GM10248 (cell line): Measurements from ENCODE around the gene CRB2.
A peak's percentile ranks its signal among the peaks of the same experiment; 100 is the strongest.

Experiments used
- CTCF ChIA-PET: fragments of 300-600 bp; sonication (Branson Sonifier 250); formaldehyde crosslinking; extraction: SDS; loops from one replicate; lab custom pipeline; 2021; ENCODE audit warnings: antibody characterized with exemption; lab: Yijun Ruan, JAX
- POLR2A ChIA-PET: fragments of 350-650 bp; sonication (Branson Sonifier 250); formaldehyde crosslinking; extraction: SDS; loops from one replicate; lab custom pipeline; 2020; ENCODE audit warnings: antibody characterized with exemption; lab: Yijun Ruan, JAX
- DNase-seq: peaks from one replicate; pipeline ENCODE4 v3.0.0; 2012; ENCODE audit errors: extremely low spot score
- CTCF ChIP-seq: IDR thresholded peaks from 2 replicates; pipeline ENCODE4 v1.5.1; 2012; ENCODE audit warnings: mild to moderate bottlenecking, low read depth; ENCODE audit errors: extremely low read depth, missing control alignments, control extremely low read depth

Gene CRB2

GRCh38 chr9:123315635-123316034 is 40.4 kb upstream of the CRB2 start:
- no peak for TF ChIP-seq CTCF
- ChIA-PET CTCF (interaction anchor here (1.2 to 2.0 kb wide), 3 partner anchors 10 to 11 kb away, joined by 3 to 6 read pairs (median 5); no protein-coding TSS in a partner anchor), POLR2A (no interaction called here)
- DNase-seq, result no peak

- POLR2A ChIA-PET, result no interaction called here
- DNase-seq, result no peak
- CTCF ChIA-PET, result interaction anchor here (0.7 to 1.4 kb wide), 3 partner anchors 10 to 34 kb away, joined by 3 to 5 read pairs (median 4); no protein-coding TSS in a partner anchor
- no peak for TF ChIP-seq CTCF
These were observed 39.8 kb upstream of the CRB2 start for GRCh38 chr9:123316053-123316718.

GRCh38 chr9:123318202-123318601 is 37.8 kb upstream of the CRB2 start:
- CTCF ChIA-PET, result interaction anchor here (1.0 to 2.3 kb wide), 5 partner anchors 8 to 101 kb away, joined by 3 to 8 read pairs (median 4); no protein-coding TSS in a partner anchor
- DNase-seq, result peak; percentile 83
- TF ChIP-seq CTCF, result no peak
- POLR2A ChIA-PET, result interaction anchor here (1.3 kb wide), 1 partner anchor 21 kb away, joined by 3 read pairs; no protein-coding TSS in a partner anchor

- TF ChIP-seq CTCF, result no peak
- POLR2A ChIA-PET, result interaction anchor here (0.6 kb wide), 1 partner anchor 171 kb away, joined by 5 read pairs; no protein-coding TSS in a partner anchor
- no peak for DNase-seq
- CTCF ChIA-PET, result interaction anchor here (0.7 to 2.3 kb wide), 6 partner anchors 8 to 216 kb away, joined by 3 to 8 read pairs (median 4); no protein-coding TSS in a partner anchor
These were observed 37.0 kb upstream of the CRB2 start for GRCh38 chr9:123318961-123319421.

GRCh38 chr9:123319541-123320339 is 36.3 kb upstream of the CRB2 start:
- no peak for DNase-seq
- ChIA-PET POLR2A (interaction anchor here (0.6 kb wide), 1 partner anchor 172 kb away, joined by 5 read pairs; no protein-coding TSS in a partner anchor), CTCF (interaction anchor here (0.6 to 2.3 kb wide), 6 partner anchors 14 to 217 kb away, joined by 3 to 8 read pairs (median 3); no protein-coding TSS in a partner anchor)
- TF ChIP-seq CTCF, result no peak

DNA sequence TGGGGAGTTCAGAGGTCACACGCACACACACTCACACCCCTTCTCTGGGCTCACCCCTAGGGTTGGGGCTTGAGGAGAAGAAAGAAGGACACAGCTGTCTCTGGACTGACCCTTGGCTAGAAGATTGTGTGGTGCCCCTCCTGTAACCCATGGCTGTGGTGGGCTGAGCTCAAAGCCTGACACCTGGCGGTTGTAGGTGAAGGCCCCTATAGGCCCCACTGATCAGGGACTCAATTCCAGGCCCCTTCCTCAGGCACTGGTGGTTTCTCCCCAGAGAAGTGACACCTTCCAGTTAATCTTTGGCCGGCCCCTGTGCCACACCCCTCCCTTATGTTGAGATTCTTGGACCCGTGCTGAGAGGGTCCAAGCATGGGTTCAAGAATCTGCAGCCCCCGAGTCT is 35.2 kb upstream of the CRB2 start:
- DNase-seq, result no peak
- no peak for TF ChIP-seq CTCF
- POLR2A ChIA-PET, result no interaction called here
- CTCF ChIA-PET, result no interaction called here
